Fibroblast of gingiva (primary cell): ENCODE results near the gene PPP1R14C.

Source experiments
- DNase-seq: peaks from one replicate; pipeline ENCODE4 v3.0.0-alpha.2; 2011; ENCODE audit warnings: low read depth

Gene PPP1R14C

GRCh38 chr6:150250826-150251225 lies 108.0 kb downstream of the PPP1R14C start:
- peak; percentile 41 for DNase-seq

DNA sequence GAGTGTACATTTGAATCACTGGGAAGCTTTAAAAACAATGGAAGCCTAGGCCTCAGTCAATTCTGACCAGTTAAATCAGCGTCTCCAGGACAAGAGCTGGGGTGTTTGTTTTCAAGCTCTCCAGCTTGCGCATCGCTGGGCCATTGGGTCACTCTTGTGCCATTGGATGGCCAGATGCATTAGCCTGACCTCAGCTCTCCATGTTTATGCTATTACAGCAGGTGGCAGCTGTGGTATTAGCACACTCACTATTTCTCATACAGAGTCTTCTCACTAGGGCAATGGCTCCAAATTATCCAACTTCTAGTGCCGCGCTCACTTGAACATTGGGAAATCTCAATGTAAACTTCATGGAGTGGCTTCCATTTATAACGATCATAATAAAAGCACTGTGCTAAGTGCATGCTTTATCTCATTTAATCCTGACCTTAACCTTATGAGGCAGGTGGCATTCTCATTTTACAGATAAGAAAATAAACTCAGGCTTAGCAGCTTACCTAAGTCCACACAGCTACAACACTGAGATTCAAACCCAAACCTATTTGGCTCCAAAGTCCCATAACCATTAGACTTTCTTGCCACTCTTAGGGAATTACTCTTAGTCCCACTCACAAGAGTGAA lies 108.8 kb downstream of the PPP1R14C start:
- no peak for DNase-seq

DNA sequence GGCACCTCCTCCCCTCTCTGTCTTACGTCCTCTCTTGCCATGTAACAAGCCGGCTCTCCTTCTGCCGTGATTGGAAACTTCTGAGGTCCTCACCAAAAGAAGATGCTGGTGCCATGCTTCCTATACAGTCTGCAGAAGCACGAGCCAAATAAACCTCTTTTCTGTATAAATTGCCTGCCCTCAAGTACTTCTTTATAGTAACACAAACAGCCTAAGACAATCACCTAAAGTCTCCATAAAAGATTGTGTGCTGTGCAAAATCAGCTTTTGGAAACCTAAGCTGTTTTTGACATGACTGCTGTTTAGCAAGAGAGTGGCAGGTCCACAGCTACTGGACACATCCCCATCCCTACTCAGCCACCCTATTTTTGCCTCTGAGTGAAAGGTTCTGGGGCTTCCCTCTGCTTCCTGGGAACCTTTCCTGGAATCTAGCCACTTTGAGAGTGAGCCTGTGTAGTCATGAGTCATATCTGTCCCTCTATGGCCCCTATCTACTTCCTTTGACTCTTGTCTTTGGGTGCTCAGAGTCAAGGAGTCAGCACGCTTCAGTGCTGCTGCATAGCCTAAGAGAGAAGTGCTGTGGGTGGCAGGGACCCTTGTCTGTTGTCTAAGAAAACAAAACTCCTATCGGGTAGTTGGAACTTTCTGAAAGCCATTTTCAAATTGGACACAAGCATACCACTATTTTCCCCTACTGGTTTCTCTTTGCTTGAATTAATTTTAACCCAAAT lies 110.0 kb downstream of the PPP1R14C start:
- DNase-seq: no peak

DNA sequence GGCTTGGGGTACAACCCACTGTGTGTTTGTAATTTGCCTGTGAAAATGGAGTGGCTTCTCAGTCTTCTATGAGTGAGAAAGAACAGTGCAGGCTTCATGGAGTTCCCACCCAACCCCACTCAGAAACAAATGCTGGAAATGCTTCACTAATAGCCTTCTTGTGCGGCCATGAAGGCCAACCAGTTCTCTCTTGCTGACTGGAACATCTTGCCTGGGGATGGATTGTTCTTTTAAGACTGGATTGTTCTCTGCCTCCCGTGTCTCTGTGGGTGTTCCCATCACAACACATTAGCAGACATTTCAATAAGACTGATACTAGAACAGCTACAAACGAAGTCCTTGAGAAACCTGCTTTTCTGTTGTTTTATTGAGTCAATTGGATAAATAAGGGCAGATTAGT lies 110.6 kb downstream of the PPP1R14C start:
- DNase-seq: no peak

- no peak for DNase-seq
These were observed 111.9 kb downstream of the PPP1R14C start for GRCh38 chr6:150254770-150255169.

- DNase-seq: no peak
These were observed 113.0 kb downstream of the PPP1R14C start for GRCh38 chr6:150255840-150256239.

DNA sequence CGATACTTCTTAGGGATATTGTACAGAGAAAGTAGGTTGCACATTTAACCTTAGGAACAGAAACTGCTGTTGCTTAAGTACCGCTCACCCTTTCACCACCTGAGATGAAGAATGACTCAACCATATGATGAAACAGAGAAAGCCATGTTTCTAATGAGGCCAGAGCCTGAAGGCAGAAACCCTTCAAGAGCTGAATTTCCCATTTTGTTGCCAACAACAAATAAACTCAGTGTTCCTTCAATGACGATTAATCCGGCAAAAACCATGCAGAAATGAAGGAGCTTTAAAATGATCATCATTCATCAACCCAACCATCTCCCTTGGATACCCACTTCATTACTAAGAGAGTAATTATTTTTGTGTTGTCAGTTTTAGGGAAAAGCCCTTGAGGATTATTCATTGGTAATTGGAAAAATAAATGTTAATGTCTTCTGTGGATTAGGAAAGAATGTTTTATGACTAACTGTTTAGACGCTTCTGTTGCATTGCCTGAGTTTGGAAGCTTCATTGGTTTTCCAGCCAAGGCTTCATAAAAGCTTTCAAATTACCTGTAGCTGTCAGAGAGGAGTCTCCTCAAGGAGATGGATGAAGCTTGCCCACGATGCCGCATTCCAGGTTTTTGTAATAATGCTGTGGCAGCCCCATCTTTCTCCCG lies 113.9 kb downstream of the PPP1R14C start:
- peak; percentile 58 for DNase-seq

DNA sequence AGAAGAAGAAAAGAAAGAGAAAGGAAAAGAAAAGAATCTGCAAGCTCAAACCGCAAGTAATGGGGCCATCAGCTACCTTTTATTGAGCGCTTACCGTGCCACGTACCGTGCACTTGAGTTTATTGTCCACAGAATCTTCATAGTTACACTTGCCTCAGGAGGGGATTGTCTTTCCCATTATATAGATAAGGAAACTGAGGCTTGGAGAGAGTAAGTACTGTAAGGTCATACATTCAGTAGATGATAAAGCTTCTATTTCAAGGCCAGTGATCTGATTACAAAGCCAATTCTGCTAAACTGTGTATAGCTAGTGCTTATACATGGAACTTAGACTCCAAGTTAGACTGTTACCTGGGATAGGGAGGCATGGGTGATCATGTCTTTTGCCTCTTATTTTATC lies 115.5 kb downstream of the PPP1R14C start:
- DNase-seq: no peak

DNA sequence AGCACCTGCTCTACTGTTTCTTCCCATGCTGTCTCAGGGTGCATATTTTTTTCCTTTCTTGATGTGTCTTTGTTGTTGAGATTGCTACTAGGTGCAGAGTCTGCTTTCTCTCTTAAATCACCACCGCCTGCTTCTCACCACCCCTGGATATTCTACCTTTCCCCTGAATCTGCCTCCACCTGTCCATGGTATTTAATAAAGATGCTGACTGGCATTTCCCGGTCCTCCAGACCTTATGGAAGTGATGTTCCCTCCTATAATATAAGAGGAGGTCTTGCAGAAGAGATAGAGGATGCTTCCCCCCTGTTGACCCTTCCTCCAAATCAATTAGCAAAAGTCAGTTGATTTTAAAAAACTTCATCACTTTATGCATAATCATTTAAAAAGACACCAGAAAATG lies 118.1 kb downstream of the PPP1R14C start:
- DNase-seq: no peak

DNA sequence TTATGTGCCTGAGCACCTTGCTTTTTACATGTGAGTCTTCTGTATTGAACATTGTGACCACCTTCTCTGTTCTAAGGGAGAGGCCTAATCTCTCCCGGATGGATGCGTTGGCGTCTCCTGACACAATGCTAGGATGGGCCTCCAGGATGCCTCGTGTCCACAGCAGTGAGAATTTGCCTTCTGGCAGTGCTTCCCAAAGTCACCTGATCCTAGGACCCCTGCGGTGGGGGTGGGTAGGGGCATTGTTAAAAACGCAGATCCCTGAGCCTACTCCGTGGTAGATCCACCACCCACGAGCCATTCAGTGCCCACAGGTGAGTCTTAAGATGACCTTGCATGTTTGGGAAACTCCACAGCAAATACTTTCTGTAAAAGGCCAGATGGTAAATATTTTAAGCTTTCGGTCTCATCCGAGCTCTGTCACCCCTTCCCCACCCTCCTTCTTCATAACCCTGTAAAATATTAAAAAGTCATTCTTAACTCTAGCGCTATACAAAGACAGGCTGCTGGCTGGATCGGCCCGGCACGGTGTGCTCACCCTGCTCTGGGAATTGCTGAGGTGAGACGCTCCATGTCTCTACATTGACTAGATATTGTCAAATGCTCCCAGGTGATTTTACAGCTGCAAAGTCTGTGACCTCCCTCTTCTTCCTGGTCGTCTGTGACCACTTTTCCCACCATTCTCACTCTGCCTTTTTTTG lies 119.3 kb downstream of the PPP1R14C start:
- DNase-seq: no peak

GRCh38 chr6:150263765-150264404 lies 121.0 kb downstream of the PPP1R14C start:
- no peak for DNase-seq

DNA sequence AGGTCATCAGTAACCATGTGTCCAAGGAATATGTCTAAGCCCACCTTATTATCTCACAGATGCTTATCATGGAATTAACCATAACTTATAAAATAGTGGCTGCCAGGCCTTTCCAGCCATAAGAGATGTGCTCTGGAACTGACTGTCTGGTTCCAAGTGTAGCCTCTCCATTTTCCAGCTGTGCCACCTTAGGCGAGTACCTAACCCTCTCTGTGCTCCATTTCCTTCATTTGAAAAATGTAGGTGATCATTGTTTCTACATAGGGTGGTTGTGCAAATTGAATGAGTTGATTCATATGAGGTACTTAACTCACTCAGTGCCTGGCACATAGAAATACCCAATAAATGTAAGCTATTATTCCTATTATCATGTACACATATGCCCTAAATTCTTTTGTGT lies 123.5 kb downstream of the PPP1R14C start:
- DNase-seq: no peak

DNA sequence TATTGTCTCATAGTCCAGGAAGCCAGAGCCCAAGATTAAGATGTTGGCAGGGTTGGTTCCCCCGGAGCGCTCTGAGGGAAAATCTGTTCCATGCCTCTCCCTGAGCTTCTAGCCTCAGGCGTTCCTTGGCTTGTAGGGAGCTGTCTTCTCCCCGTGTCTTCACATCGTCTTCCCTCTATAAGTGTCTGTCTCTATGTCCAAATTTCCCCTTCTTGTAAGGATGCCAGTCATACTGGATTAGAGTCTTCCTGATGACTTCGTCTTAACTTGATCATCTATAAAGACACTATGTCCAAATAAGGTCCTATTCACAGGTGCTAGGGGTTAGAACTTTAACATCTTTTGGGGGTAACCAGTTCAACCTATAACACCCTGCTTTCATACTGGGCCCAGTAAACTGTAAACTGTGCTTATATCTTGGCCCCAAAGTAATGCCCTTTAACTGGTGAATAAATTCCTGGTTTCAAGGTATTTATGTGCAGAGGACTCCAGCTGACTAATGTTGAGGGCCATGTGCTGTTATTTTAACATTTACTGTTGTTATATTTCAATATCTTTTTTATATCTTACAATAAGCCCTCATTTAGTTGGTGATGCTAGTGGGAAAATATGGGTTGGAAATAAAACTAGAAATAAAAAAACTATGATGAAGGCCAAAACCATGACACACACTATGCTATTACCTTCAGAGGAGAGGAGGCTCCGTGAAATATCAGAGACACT lies 124.3 kb downstream of the PPP1R14C start:
- DNase-seq: no peak

DNA sequence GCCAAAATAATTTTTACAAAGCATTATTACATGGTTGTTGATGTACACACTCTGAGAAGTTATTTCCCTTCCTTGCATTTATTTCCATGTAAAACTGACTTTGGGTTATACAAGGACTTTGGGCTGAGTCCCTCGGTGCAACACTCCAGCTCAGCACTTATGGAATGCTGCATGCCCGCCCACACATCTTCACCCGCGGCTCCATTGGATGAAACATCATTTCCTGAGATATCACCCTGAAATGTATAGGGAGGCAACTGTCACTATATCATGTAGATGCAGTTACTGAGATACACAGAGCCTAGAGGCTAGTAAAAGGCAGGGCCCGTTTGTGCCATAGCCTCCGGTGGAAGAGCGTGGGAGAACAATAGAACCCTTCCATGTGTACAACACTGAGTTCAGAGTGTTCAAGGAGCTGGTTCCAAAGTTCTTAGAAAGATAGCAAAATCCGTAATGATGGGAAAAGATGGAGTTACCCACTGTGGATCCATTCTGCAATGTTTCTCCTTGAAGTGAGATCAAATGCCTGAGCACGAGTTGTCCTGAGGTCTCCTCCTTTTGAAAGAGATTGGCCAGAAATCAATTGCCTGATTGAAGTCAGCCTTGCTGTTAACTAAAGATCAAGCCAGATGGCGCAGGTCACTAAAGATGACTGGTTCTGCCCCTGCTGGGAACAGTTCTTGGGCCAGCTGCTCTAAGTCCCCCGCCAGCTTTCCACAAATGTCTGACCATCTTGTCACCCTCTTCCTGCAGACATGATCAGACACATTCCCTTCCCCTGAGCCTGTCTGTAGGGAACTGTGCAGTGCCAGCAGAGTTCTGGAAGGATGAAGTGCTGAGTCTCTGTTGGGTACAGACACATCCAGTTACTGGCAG lies 125.1 kb downstream of the PPP1R14C start:
- peak; percentile 52 for DNase-seq

DNA sequence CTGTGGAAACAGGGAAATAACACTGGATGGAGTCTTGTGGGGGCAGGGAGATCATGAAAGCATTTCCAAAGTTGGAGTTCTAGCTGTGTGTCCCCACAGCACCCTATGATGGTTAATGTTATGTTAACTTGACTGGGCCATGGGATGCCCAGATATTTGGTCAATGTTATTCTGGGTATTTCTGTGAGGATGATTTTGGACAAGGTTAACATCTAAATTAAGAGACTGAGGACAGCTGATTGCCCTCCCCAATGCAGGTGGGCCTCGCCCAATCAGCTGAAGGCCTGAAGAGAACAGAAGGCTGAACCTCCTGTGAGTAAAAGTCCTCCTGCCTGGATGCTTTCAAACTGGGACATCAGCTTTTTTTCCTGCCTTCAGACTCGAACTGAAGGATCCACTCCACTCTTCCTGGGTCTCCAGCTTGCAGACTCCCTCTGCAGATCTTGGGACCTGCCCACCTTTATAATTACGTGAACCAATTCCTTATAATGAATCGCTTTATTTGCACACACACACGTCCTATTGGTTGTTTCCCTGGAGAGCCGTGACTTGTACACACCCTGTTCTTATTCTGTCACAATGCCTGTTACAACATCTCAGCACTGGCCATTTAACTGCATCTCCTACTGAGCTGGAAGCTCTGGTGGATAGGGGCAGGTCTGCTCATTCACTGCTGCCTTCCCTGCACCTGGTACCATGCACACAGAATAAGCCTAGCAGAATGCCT lies 126.4 kb downstream of the PPP1R14C start:
- DNase-seq: no peak

- no peak for DNase-seq
These were observed 127.0 kb downstream of the PPP1R14C start for GRCh38 chr6:150269857-150270223.

GRCh38 chr6:150270330-150271052 lies 127.6 kb downstream of the PPP1R14C start:
- no peak for DNase-seq

- no peak for DNase-seq
These were observed 128.3 kb downstream of the PPP1R14C start for GRCh38 chr6:150271172-150271500.

DNA sequence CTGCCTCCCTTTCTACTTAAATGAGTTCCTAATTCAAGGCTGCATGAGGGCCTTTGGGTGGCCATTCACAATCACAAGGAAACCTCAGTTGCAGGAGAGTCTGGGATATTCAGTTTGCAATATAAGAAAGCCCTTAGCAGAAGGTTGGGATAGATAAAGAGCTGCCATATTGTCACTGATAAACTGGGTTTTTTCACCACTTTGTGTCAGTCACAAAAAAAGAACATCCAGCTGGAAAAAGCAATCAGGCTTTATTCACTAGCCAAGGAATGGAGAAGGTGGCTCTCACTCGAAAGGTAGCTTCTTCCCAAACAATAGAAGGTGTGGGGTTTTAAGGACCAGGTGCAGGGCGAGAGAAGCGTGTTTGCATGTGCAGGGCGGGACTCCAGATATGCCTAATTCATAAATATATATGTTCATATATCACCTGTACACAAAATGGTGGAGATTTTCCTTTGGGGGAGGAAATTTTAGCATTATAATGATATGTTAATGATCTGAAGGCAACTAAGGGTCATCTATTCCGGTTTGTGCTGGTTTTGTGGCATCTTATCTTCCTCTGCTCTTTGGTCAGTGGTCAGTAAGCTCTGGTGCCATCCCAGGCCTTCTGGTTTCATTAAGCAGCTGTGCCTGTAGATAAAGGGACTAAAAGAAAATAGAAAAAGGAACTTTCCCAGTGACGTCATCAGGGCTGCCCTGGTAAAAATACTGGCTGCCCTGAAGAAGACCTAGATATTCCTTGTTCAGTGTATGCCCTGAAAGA lies 128.8 kb downstream of the PPP1R14C start:
- no peak for DNase-seq
